Neural crest cell (in vitro differentiated cells): ENCODE measurements around the gene SAP30BP. TPM values are rescaled to one million over a fixed set of nuclear protein-coding genes. Genes with fewer than 3 reads are reported as not detected.

Experiments
- DNase-seq: peaks from one replicate; pipeline ENCODE4 v3.0.0; 2021; ENCODE audit warnings: low read depth, mixed read lengths, low spot score
- H3K27ac Mint-ChIP-seq: one replicate; pipeline ENCODE4 v1.8.0; 2021; ENCODE audit warnings: mild to moderate bottlenecking, mixed read lengths; ENCODE audit not compliant: unreplicated experiment
- H3K27me3 Mint-ChIP-seq: 2 replicates; pipeline ENCODE4 v1.8.0; 2021; ENCODE audit warnings: low read depth, mild to moderate bottlenecking, mixed read lengths
- H3K36me3 Mint-ChIP-seq: 2 replicates; pipeline ENCODE4 v1.8.0; 2021; ENCODE audit warnings: low read depth, mild to moderate bottlenecking, mixed read lengths
- H3K4me1 Mint-ChIP-seq: 2 replicates; pipeline ENCODE4 v1.8.0; 2021; ENCODE audit warnings: mixed read lengths
- H3K4me3 Mint-ChIP-seq: one replicate; pipeline ENCODE4 v1.8.0; 2021; ENCODE audit warnings: mild to moderate bottlenecking, mixed read lengths
- H3K9me3 Mint-ChIP-seq: 2 replicates; pipeline ENCODE4 v1.8.0; 2021; ENCODE audit warnings: mixed read lengths
- CTCF ChIP-seq: fragments of 200-600 bp; sonication (generic); conservative IDR thresholded peaks from 2 replicates; pipeline ENCODE4 v1.5.0; 2021; ENCODE audit warnings: antibody characterized with exemption, mild to moderate bottlenecking
- total RNA-seq: library from RNA; stranded (reverse); gene quantifications from 2 replicates; pipeline ENCODE4 v1.2.1, GENCODE V29; 2021

The SAP30BP gene
- total RNA-seq, 1 donor from 2014 or later = 113 TPM

- no peak for DNase-seq
- H3K27ac Mint-ChIP-seq = no peak overlapping the region
- H3K4me3 Mint-ChIP-seq = no peak overlapping the region
- H3K36me3 Mint-ChIP-seq = no peaks in the 10 kb centered on the region
- peaks cover 6% of the 10 kb centered on the region for H3K4me1 Mint-ChIP-seq
- H3K27me3 Mint-ChIP-seq = no peaks in the 10 kb centered on the region
- TF ChIP-seq CTCF = no peak
- H3K9me3 Mint-ChIP-seq = no peaks in the 10 kb centered on the region
Observed at GRCh38 chr17:75756451-75757085, 89.4 kb downstream of the SAP30BP start.

GRCh38 chr17:75757086-75757681, 90.0 kb downstream of the SAP30BP start:
- H3K4me1 Mint-ChIP-seq = peaks cover 6% of the 10 kb centered on the region
- H3K27ac Mint-ChIP-seq = no peak overlapping the region
- H3K9me3 Mint-ChIP-seq = no peaks in the 10 kb centered on the region
- no peak for TF ChIP-seq CTCF
- no peak overlapping the region for H3K4me3 Mint-ChIP-seq
- DNase-seq = no peak
- no peaks in the 10 kb centered on the region for H3K27me3 Mint-ChIP-seq
- no peaks in the 10 kb centered on the region for H3K36me3 Mint-ChIP-seq

Other genes with a start within 250 kb of the SAP30BP start
- 117 and 131 TPM in 2 replicates for gene TMEM94, start 210.7 kb upstream of the SAP30BP start, total RNA-seq
- gene CASKIN2, start 151.8 kb upstream of the SAP30BP start, total RNA-seq = 42.3 and 44.5 TPM in 2 replicates
- 48.1 and 49.0 TPM in 2 replicates for gene TSEN54, start 150.8 kb upstream of the SAP30BP start, total RNA-seq
- gene LLGL2, start 141.6 kb upstream of the SAP30BP start, total RNA-seq = 3.4 and 4.3 TPM in 2 replicates
- 23.3 and 23.7 TPM in 2 replicates for gene MYO15B, start 79.5 kb upstream of the SAP30BP start, total RNA-seq
- 0.32 TPM in 1 of 2 replicates, not detected in the other for gene SMIM5, start 33.9 kb upstream of the SAP30BP start, total RNA-seq
- gene RECQL5, start 184 bp upstream of the SAP30BP start, total RNA-seq = 47.3 and 47.5 TPM in 2 replicates
- 0.64 and 1.4 TPM in 2 replicates for gene ITGB4, start 54.1 kb downstream of the SAP30BP start, total RNA-seq
- gene GALK1, start 97.9 kb downstream of the SAP30BP start, total RNA-seq = 11.9 and 13.1 TPM in 2 replicates
- 49.3 and 49.4 TPM in 2 replicates for gene UNK, start 117.5 kb downstream of the SAP30BP start, total RNA-seq
- gene UNC13D, start 177.1 kb downstream of the SAP30BP start, total RNA-seq = 1.1 and 3.1 TPM in 2 replicates
- gene WBP2, start 188.0 kb downstream of the SAP30BP start, total RNA-seq = 49.3 and 53.3 TPM in 2 replicates
- 0.91 and 1.9 TPM in 2 replicates for gene TRIM47, start 211.2 kb downstream of the SAP30BP start, total RNA-seq
- 23.3 and 27.4 TPM in 2 replicates for gene TRIM65, start 229.6 kb downstream of the SAP30BP start, total RNA-seq
- gene MRPL38, start 237.5 kb downstream of the SAP30BP start, total RNA-seq = 111 and 115 TPM in 2 replicates